HEK293T (cell line): ENCODE results near the gene DDX51.
"Not testable (repeated sequence)": the region's sequence is repeated elsewhere in the genome, so short reads cannot be mapped to it uniquely, and the experiment has no call there.

Experiments used
- BHLHE40 ChIP-seq: fragments of 450-650 bp; IDR thresholded peaks from 2 replicates; pipeline ENCODE4 v1.6.1; 2016; ENCODE audit warnings: mild to moderate bottlenecking, moderate library complexity, borderline replicate concordance
- L3MBTL2 ChIP-seq: fragments of 450-650 bp; conservative IDR thresholded peaks from 2 replicates; pipeline ENCODE4 v1.6.1; 2016; ENCODE audit warnings: mild to moderate bottlenecking
- LEF1 ChIP-seq: fragments of 450-650 bp; IDR thresholded peaks from 2 replicates; pipeline ENCODE4 v1.6.1; 2017; ENCODE audit warnings: mild to moderate bottlenecking, borderline replicate concordance
- SP1 ChIP-seq: fragments of 450-650 bp; IDR thresholded peaks from 2 replicates; pipeline ENCODE4 v1.6.1; 2017
- TARDBP ChIP-seq: fragments of 450-650 bp; IDR thresholded peaks from 2 replicates; pipeline ENCODE4 v1.6.1; 2016

GRCh38 chr12:132134653-132135183, 9.4 kb downstream of the DDX51 start:
- not testable (repeated sequence) for TF ChIP-seq SP1, LEF1, BHLHE40, L3MBTL2, TARDBP
